PFSK-1 (cell line): Measurements from ENCODE around the gene IQSEC2.

ENCODE experiments used
- FOXP2 ChIP-seq: optimal IDR thresholded peaks from 2 replicates; pipeline ENCODE3; 2011; ENCODE audit warnings: borderline replicate concordance, control low read depth, inconsistent platforms; ENCODE audit not compliant: insufficient read depth; ENCODE audit errors: extremely low read length, extremely low read depth
- POLR2AphosphoS5 ChIP-seq: IDR thresholded peaks from 2 replicates; pipeline ENCODE4 v1.6.1; 2012; ENCODE audit warnings: low read depth, mild to moderate bottlenecking, control low read depth, low read length, moderate library complexity
- SIN3A ChIP-seq: IDR thresholded peaks from 2 replicates; pipeline ENCODE4 v1.6.1; 2012; ENCODE audit warnings: mild to moderate bottlenecking, low read length, moderate library complexity, borderline replicate concordance; ENCODE audit not compliant: insufficient read depth
- TAF1 ChIP-seq: IDR thresholded peaks from 2 replicates; pipeline ENCODE4 v1.6.1; 2012; ENCODE audit warnings: low read length, control low read depth, borderline replicate concordance; ENCODE audit not compliant: insufficient read depth
- TF ChIP-seq, protein P1 (sequence below), 2 experiments: IDR thresholded peaks; 2 replicates each; pipeline versions ENCODE4 v1.6.1 to v1.8.0; 2011 to 2012; ENCODE audit warnings: low read depth in 2 of 2, low read length in 2 of 2, control low read depth in 1 of 2, inconsistent platforms in 1 of 2, mild to moderate bottlenecking in 1 of 2, moderate library complexity in 1 of 2; ENCODE audit not compliant: insufficient read depth in 1 of 2

The IQSEC2 gene

DNA sequence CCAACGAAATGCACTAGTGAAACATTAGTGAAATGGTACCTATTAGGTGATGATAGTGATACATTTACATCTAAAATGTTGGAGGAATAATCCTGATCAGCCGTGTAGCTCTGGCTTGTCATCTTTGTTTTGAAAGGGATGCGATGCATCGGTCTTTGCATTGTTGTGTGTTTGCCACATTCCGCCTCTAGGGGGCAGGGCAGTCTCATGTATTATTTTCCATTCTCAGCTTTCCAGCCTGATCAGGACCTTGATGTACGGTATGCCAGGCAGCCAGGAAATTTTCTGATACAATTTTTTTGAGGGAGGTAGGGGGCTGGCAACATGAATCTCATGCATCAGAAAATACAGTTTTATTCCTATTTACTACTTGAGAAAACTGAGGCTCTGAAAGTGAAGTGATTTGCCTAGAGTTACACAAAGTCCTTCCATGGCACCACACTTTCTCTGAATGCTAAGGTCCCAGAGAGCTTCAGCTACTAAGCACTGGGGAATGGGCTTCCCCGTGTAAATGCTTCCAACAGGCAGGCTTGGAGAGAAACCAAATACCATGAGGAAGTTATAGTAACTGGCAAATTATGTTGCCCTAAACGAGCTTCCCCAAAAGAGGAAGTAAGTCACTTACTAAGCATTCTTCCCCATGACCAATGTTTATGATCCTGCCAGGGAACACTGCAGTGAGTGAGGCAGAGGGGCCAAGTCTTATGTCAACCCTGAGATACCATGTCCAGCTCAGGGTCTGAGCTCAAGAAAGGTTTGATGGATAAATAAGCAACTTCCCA is 31.8 kb upstream of the IQSEC2 start:
- TF ChIP-seq FOXP2 (no peak), TAF1 (no peak), POLR2AphosphoS5 (no peak), SIN3A (no peak)
- TF ChIP-seq, protein P1, sequence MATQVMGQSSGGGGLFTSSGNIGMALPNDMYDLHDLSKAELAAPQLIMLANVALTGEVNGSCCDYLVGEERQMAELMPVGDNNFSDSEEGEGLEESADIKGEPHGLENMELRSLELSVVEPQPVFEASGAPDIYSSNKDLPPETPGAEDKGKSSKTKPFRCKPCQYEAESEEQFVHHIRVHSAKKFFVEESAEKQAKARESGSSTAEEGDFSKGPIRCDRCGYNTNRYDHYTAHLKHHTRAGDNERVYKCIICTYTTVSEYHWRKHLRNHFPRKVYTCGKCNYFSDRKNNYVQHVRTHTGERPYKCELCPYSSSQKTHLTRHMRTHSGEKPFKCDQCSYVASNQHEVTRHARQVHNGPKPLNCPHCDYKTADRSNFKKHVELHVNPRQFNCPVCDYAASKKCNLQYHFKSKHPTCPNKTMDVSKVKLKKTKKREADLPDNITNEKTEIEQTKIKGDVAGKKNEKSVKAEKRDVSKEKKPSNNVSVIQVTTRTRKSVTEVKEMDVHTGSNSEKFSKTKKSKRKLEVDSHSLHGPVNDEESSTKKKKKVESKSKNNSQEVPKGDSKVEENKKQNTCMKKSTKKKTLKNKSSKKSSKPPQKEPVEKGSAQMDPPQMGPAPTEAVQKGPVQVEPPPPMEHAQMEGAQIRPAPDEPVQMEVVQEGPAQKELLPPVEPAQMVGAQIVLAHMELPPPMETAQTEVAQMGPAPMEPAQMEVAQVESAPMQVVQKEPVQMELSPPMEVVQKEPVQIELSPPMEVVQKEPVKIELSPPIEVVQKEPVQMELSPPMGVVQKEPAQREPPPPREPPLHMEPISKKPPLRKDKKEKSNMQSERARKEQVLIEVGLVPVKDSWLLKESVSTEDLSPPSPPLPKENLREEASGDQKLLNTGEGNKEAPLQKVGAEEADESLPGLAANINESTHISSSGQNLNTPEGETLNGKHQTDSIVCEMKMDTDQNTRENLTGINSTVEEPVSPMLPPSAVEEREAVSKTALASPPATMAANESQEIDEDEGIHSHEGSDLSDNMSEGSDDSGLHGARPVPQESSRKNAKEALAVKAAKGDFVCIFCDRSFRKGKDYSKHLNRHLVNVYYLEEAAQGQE (IDR thresholded peaks at IDR 0.05; ENCODE audit: insufficient read depth in 1 of 2, low read depth in 2 of 2, low read length in 2 of 2) = no peak

- no peak for TF ChIP-seq FOXP2
Observed at GRCh38 chrX:53309837-53310236, 28.5 kb upstream of the IQSEC2 start.

DNA sequence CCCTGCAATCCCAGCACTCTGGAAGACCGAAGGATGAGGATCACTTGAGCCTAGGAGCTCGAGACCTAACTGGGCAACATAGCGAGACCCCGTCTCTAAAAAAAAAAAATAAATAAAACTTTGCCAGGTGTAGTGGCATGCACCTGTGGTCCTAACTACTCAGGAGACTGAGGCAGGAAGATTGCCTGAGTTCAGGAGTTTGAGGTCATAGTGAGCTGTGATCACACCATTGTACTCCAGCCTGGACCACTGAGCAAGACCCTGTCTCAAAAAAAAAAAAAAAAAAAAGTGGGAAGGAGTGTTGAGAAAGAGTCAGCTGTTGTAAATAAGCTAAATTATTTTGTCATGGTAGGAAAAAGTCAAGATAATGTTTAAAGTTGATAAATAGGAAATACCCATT is 27.5 kb upstream of the IQSEC2 start:
- no peak for TF ChIP-seq POLR2AphosphoS5
- TF ChIP-seq, protein P1 (IDR thresholded peaks at IDR 0.05; ENCODE audit: insufficient read depth in 1 of 2, low read depth in 2 of 2, low read length in 2 of 2) = no peak
- no peak for TF ChIP-seq TAF1
- TF ChIP-seq SIN3A = no peak
- TF ChIP-seq FOXP2 = no peak

DNA sequence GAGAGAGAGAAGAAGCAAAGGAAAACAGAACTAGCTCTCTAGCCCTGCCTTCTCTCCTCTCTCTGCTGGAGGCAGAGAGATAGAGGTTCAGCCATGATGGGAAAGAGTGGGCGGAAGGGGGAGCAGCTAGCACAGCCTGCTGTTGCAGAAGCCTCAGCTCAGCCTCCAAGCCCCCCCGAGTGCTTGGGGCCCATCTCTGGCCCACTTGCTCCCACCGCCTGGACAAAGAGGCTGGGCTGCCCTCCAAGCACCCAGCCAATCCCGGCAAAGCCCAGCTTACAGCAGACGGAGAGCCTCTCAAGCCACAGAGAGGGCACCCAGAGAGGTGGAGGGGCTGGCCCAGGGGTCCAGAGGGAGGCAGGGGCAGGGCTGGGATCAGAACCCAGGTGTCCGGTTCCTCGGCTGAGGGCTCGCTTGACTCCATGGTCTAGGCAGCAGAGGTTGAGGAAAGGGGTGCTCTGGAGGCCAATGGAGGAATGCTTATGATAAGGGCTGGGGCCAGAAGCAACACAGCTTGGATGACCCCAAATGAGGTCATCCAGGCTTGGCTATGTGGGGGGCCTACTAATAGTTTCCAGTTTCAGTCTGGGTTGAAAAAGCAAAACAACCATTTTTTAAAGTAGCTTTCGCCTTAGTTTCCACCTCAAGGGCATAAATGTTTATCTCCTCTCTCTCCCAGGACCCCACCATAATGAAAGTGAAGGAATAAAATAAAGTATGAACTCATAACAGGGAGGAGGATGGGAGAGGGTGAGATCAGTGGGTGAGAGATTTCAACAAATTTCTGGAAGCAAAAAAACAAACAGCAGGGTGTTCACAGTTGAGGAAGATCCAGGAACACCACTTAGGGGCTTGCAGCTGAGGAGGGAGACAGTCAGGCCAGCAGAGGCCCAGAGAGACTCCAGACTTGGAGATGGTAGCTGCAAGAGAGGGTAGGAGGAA is 24.9 kb upstream of the IQSEC2 start:
- TF ChIP-seq TAF1 (no peak), SIN3A (no peak), FOXP2 (no peak), POLR2AphosphoS5 (no peak)
- TF ChIP-seq, protein P1 (IDR thresholded peaks at IDR 0.05; ENCODE audit: insufficient read depth in 1 of 2, low read depth in 2 of 2, low read length in 2 of 2) = no peak

DNA sequence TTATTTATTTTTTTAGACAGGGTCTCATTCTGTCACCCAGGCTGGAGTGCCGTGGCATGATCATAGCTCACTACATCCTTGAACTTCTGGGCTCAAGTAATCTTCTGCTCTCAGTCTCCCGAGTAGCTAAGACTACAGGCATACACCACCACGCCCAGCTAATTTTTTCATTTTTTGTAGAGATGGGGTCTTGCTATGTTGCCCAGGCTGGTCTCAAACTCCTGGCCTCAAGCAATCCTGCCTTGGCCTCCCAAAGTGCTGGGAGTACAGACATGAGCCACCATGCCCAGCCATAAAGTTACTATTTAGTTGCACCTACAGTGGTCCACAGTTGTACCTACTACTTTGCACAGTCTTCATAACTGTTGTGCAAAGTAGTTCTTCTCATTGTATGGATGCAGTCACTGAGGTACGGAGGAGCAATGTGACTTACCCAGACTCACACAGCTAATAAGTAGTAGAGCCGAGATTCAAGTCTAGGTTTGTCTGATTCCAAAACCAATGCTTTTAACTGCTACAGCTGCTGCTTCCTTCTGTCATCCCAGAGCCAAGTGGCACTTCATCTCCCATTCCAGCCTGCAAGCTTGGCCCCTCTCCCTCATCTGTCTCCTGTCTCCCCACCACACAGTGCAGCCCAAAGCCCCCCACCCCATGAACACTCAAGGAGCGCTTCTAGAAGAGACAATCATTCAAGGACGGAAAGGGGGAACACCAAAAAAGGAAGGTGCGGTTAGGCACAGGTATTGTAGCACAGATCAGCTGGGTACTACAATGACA is 24.0 kb upstream of the IQSEC2 start:
- TF ChIP-seq FOXP2 (no peak), TAF1 (no peak), POLR2AphosphoS5 (no peak)
- TF ChIP-seq, protein P1 (IDR thresholded peaks at IDR 0.05; ENCODE audit: insufficient read depth in 1 of 2, low read depth in 2 of 2, low read length in 2 of 2) = no peak
